Astrocyte (in vitro differentiated cells and primary cell): Measurements from ENCODE around the gene SVOPL. TPM values are rescaled to one million over a fixed set of nuclear protein-coding genes. Genes with fewer than 3 reads are reported as not detected.

Experiments used
- DNase-seq: peaks from one replicate; pipeline ENCODE4 v3.0.0-alpha.2; 2010; ENCODE audit warnings: low read depth
- FAIRE-seq: peaks from 2 replicates; lab custom pipeline; 2011; peaks lifted over from hg19 to GRCh38; lab: Jason Lieb, UNC
- H2AFZ ChIP-seq: 2 replicates; pipeline ENCODE4 v1.6.0; 2012; ENCODE audit warnings: low read depth, low read length, inconsistent platforms
- H3K27ac ChIP-seq: 2 replicates; pipeline ENCODE4 v1.5.1; 2011; ENCODE audit warnings: low read depth, low read length, inconsistent platforms
- H3K27me3 ChIP-seq: 2 replicates; pipeline ENCODE4 v1.6.0; 2011; ENCODE audit warnings: low read length, inconsistent platforms; ENCODE audit not compliant: insufficient read depth
- H3K36me3 ChIP-seq: 2 replicates; pipeline ENCODE4 v1.5.1; 2011; ENCODE audit warnings: low read length, inconsistent platforms; ENCODE audit not compliant: insufficient read depth
- H3K4me1 ChIP-seq: 2 replicates; pipeline ENCODE4 v1.5.1; 2011; ENCODE audit warnings: low read length, inconsistent platforms; ENCODE audit not compliant: insufficient read depth
- H3K4me2 ChIP-seq: 2 replicates; pipeline ENCODE4 v1.6.0; 2012; ENCODE audit warnings: low read length, inconsistent platforms
- H3K4me3 ChIP-seq: 2 replicates; pipeline ENCODE4 v1.5.1; 2011; ENCODE audit warnings: low read depth, mild to moderate bottlenecking, low read length, inconsistent platforms; ENCODE audit not compliant: insufficient read depth
- H3K79me2 ChIP-seq: 2 replicates; pipeline ENCODE4 v1.6.0; 2012; ENCODE audit warnings: mild to moderate bottlenecking, low read length, inconsistent platforms; ENCODE audit not compliant: insufficient read depth
- H3K9ac ChIP-seq: 2 replicates; pipeline ENCODE4 v1.6.0; 2012; ENCODE audit warnings: mild to moderate bottlenecking, low read length, inconsistent platforms
- H3K9me3 ChIP-seq: 2 replicates; pipeline ENCODE4 v1.5.1; 2012; ENCODE audit warnings: low read depth, mild to moderate bottlenecking, low read length, inconsistent platforms; ENCODE audit not compliant: insufficient read depth
- H4K20me1 ChIP-seq: 2 replicates; pipeline ENCODE4 v1.6.0; 2012; ENCODE audit warnings: low read length, inconsistent platforms; ENCODE audit not compliant: insufficient read depth
- H3K27ac Mint-ChIP-seq: one replicate; pipeline ENCODE4 v1.8.0; 2021; ENCODE audit warnings: mild to moderate bottlenecking, mixed read lengths; ENCODE audit not compliant: unreplicated experiment
- H3K27me3 Mint-ChIP-seq: one replicate; pipeline ENCODE4 v1.8.0; 2021; ENCODE audit warnings: low read depth, mixed read lengths; ENCODE audit not compliant: unreplicated experiment
- H3K36me3 Mint-ChIP-seq: one replicate; pipeline ENCODE4 v1.8.0; 2021; ENCODE audit warnings: low read depth, mixed read lengths; ENCODE audit not compliant: unreplicated experiment
- H3K4me1 Mint-ChIP-seq: one replicate; pipeline ENCODE4 v1.8.0; 2021; ENCODE audit warnings: low read depth, mixed read lengths; ENCODE audit not compliant: unreplicated experiment
- H3K4me3 Mint-ChIP-seq: one replicate; pipeline ENCODE4 v1.8.0; 2021; ENCODE audit warnings: mild to moderate bottlenecking, moderate library complexity, mixed read lengths; ENCODE audit not compliant: unreplicated experiment
- H3K9me3 Mint-ChIP-seq: one replicate; pipeline ENCODE4 v1.8.0; 2021; ENCODE audit warnings: mild to moderate bottlenecking, mixed read lengths; ENCODE audit not compliant: unreplicated experiment
- EZH2 ChIP-seq: IDR thresholded peaks from 2 replicates; pipeline ENCODE4 v1.6.1; 2012; ENCODE audit warnings: mild to moderate bottlenecking, low read length, inconsistent platforms; ENCODE audit not compliant: insufficient read depth
- total RNA-seq: library from RNA; stranded (reverse); gene quantifications from 2 replicates; pipeline ENCODE4 v1.2.1, GENCODE V29; 2021
- TF ChIP-seq, protein P1 (sequence below): IDR thresholded peaks from 2 replicates; pipeline ENCODE4 v1.5.1; 2011; ENCODE audit warnings: low read depth, mild to moderate bottlenecking, inconsistent platforms, low read length, moderate library complexity; ENCODE audit not compliant: insufficient read depth

SVOPL gene
- total RNA-seq, 1 donor from 2014 or later, result 0.34 TPM

DNA sequence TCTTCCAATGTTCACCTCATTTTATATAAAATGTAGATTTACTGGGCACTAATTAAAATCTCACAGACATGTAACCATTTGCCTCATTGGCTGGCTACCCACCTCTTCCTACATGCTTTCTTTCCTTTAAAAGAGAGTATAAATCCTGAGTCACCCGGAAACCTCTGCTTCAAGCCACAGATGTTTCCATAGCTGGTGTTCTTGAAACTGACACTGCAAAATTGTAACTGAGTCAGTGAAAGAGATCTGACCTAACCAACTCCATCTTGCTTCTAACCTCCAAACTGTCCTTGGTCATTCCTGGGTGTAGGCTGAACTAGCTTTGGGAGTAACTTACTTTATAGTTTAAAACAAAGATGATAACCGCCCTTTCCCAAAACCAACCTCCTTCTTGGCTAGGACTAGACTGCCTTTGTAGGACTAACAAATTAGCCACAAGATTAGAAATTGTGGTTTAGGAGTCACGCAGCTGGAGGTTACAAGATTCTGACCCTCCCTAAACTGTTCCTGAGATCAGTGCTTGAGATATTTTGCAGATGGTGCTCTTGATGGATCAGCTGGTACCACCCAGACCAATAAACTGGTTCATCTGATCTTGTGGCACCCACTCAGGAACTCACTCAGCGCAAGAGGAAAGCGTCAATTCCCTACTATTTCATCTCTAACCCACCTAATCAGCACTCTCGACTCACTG, 33.5 kb downstream of the SVOPL start:
- FAIRE-seq (no peak), DNase-seq (no peak)
- H3K9ac ChIP-seq, result no peak overlapping the region
- no peak overlapping the region for H3K4me3 ChIP-seq
- no peak overlapping the region for H3K4me2 ChIP-seq
- no peak for TF ChIP-seq EZH2
- TF ChIP-seq, protein P1, sequence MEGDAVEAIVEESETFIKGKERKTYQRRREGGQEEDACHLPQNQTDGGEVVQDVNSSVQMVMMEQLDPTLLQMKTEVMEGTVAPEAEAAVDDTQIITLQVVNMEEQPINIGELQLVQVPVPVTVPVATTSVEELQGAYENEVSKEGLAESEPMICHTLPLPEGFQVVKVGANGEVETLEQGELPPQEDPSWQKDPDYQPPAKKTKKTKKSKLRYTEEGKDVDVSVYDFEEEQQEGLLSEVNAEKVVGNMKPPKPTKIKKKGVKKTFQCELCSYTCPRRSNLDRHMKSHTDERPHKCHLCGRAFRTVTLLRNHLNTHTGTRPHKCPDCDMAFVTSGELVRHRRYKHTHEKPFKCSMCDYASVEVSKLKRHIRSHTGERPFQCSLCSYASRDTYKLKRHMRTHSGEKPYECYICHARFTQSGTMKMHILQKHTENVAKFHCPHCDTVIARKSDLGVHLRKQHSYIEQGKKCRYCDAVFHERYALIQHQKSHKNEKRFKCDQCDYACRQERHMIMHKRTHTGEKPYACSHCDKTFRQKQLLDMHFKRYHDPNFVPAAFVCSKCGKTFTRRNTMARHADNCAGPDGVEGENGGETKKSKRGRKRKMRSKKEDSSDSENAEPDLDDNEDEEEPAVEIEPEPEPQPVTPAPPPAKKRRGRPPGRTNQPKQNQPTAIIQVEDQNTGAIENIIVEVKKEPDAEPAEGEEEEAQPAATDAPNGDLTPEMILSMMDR, result no peak
- H3K9me3 Mint-ChIP-seq, result no peaks in the 10 kb centered on the region
- H3K27ac ChIP-seq, result no peak overlapping the region
- H3K4me3 Mint-ChIP-seq, result no peak overlapping the region
- H3K36me3 Mint-ChIP-seq, result peaks cover 7% of the 10 kb centered on the region
- H3K4me1 Mint-ChIP-seq, result peaks cover 29% of the 10 kb centered on the region
- no peaks in the 10 kb centered on the region for H3K36me3 ChIP-seq
- no peaks in the 10 kb centered on the region for H3K27me3 Mint-ChIP-seq
- H3K79me2 ChIP-seq, result no peaks in the 10 kb centered on the region
- no peak overlapping the region for H3K27ac Mint-ChIP-seq
- peaks cover 4% of the 10 kb centered on the region for H3K27me3 ChIP-seq
- no peaks in the 10 kb centered on the region for H3K9me3 ChIP-seq
- H3K4me1 ChIP-seq, result peaks cover 2% of the 10 kb centered on the region
- H2AFZ ChIP-seq, result no peak overlapping the region
- H4K20me1 ChIP-seq, result no peaks in the 10 kb centered on the region

GRCh38 chr7:138666385-138666784, 34.8 kb downstream of the SVOPL start:
- no peak overlapping the region for H3K4me3 ChIP-seq
- TF ChIP-seq, protein P1, result no peak
- TF ChIP-seq EZH2, result no peak
- peaks cover 6% of the 10 kb centered on the region for H3K27me3 ChIP-seq
- DNase-seq (peak; percentile 7), FAIRE-seq (no peak)
- H3K9me3 ChIP-seq, result no peaks in the 10 kb centered on the region
- no peak overlapping the region for H3K9ac ChIP-seq
- Mint-ChIP-seq H3K36me3 (peaks cover 7% of the 10 kb centered on the region), H3K27ac (no peak overlapping the region), H3K4me3 (no peak overlapping the region), H3K27me3 (no peaks in the 10 kb centered on the region), H3K9me3 (no peaks in the 10 kb centered on the region), H3K4me1 (peaks cover 34% of the 10 kb centered on the region)
- peaks cover 2% of the 10 kb centered on the region for H3K4me1 ChIP-seq
- no peaks in the 10 kb centered on the region for H4K20me1 ChIP-seq
- H3K4me2 ChIP-seq, result no peak overlapping the region
- H2AFZ ChIP-seq, result no peak overlapping the region
- H3K79me2 ChIP-seq, result no peaks in the 10 kb centered on the region
- H3K36me3 ChIP-seq, result no peaks in the 10 kb centered on the region
- H3K27ac ChIP-seq, result no peak overlapping the region

GRCh38 chr7:138665669-138666140, 35.5 kb downstream of the SVOPL start:
- Mint-ChIP-seq H3K27me3 (no peaks in the 10 kb centered on the region), H3K9me3 (no peaks in the 10 kb centered on the region), H3K4me1 (peaks cover 40% of the 10 kb centered on the region), H3K4me3 (peak overlapping the region; percentile 70), H3K27ac (no peak overlapping the region), H3K36me3 (peaks cover 7% of the 10 kb centered on the region)
- DNase-seq (no peak), FAIRE-seq (no peak)
- no peak for TF ChIP-seq EZH2
- TF ChIP-seq, protein P1, result no peak
- Histone ChIP-seq H3K36me3 (no peaks in the 10 kb centered on the region), H2AFZ (no peak overlapping the region), H3K4me3 (no peak overlapping the region), H3K27ac (no peak overlapping the region), H3K4me2 (no peak overlapping the region), H3K27me3 (peaks cover 7% of the 10 kb centered on the region), H3K9me3 (no peaks in the 10 kb centered on the region), H3K4me1 (peaks cover 2% of the 10 kb centered on the region), H3K9ac (no peak overlapping the region), H3K79me2 (no peaks in the 10 kb centered on the region), H4K20me1 (no peaks in the 10 kb centered on the region)
